Measurements from ENCODE around the gene BAMBI.

DNA sequence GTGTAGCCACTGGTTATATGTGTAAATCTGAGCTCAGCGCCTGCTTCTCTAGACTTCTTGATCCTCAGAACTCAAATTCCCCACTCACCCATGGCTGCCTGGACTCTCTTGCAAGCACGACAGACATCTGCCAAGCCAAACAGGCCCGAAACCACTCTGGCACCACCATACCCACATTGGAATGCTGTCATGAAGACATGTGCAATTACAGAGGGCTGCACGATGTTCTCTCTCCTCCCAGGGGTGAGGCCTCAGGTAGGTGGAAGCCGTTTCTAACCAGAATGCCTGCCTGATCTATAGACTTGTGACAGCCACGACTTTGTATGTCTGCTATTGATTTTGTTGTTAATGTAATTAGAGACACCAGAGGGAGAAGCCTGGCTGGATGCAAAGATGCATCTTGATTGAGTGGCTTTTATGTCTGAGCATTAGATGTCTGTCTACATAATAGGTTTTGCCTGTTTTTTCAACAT lies 4.0 kb downstream of the BAMBI start:
- TF ChIP-seq ZFP30 (CRISPR knock-in tag; IDR thresholded peaks at IDR 0.05) (no peak), RARB (CRISPR knock-in tag; IDR thresholded peaks at IDR 0.05) (no peak), GLIS3 (CRISPR knock-in tag; IDR thresholded peaks at IDR 0.05) (no peak), ZNF70 (CRISPR knock-in tag; IDR thresholded peaks at IDR 0.05) (no peak), PPARA (CRISPR knock-in tag; IDR thresholded peaks at IDR 0.05; ENCODE audit: borderline replicate concordance) (no peak), ESRRG (CRISPR knock-in tag; IDR thresholded peaks at IDR 0.05) (no peak)
- TF ChIP-seq, protein P1, sequence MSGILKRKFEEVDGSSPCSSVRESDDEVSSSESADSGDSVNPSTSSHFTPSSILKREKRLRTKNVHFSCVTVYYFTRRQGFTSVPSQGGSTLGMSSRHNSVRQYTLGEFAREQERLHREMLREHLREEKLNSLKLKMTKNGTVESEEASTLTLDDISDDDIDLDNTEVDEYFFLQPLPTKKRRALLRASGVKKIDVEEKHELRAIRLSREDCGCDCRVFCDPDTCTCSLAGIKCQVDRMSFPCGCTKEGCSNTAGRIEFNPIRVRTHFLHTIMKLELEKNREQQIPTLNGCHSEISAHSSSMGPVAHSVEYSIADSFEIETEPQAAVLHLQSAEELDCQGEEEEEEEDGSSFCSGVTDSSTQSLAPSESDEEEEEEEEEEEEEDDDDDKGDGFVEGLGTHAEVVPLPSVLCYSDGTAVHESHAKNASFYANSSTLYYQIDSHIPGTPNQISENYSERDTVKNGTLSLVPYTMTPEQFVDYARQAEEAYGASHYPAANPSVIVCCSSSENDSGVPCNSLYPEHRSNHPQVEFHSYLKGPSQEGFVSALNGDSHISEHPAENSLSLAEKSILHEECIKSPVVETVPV (CRISPR knock-in tag; IDR thresholded peaks at IDR 0.05), result no peak
- TF ChIP-seq, protein P2, sequence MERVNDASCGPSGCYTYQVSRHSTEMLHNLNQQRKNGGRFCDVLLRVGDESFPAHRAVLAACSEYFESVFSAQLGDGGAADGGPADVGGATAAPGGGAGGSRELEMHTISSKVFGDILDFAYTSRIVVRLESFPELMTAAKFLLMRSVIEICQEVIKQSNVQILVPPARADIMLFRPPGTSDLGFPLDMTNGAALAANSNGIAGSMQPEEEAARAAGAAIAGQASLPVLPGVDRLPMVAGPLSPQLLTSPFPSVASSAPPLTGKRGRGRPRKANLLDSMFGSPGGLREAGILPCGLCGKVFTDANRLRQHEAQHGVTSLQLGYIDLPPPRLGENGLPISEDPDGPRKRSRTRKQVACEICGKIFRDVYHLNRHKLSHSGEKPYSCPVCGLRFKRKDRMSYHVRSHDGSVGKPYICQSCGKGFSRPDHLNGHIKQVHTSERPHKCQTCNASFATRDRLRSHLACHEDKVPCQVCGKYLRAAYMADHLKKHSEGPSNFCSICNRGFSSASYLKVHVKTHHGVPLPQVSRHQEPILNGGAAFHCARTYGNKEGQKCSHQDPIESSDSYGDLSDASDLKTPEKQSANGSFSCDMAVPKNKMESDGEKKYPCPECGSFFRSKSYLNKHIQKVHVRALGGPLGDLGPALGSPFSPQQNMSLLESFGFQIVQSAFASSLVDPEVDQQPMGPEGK (CRISPR knock-in tag; IDR thresholded peaks at IDR 0.05; ENCODE audit: borderline replicate concordance), result no peak
